Measurements from ENCODE around the gene MYH9. TPM values are rescaled to one million over a fixed set of nuclear protein-coding genes. Genes with fewer than 3 reads are reported as not detected.

Gene MYH9
- total and polyA plus RNA-seq, 2 donors (not counting 1 experiment from before 2014, with no cell fraction given), result 108 to 554 TPM

- CTCF ChIA-PET, result interaction anchor here (1.0 kb wide), 1 partner anchor 19 kb away, joined by 3 read pairs; no protein-coding TSS in a partner anchor
- Mint-ChIP-seq H3K4me3 (no peak overlapping the region), H3K27ac (no peak overlapping the region), H3K9me3 (ENCODE audit: insufficient read depth) (no peaks in the 10 kb centered on the region), H3K4me1 (peaks cover 23% of the 10 kb centered on the region), H3K27me3 (no peaks in the 10 kb centered on the region)
- Histone ChIP-seq H3K36me3 (replicated peaks in 1 of 2; ENCODE audit: control extremely low read depth in 1 of 2, control insufficient read depth in 1 of 2, extremely low read depth in 1 of 2, insufficient read depth in 2 of 2, low read length in 1 of 2) (no peaks in the 10 kb centered on the region), H4K20me1 (ENCODE audit: control insufficient read depth, insufficient read depth, low read length, poor library complexity, severe bottlenecking) (no peaks in the 10 kb centered on the region), H3K4me3 (ENCODE audit: control extremely low read depth in 1 of 5, extremely low read depth in 1 of 5, insufficient read depth in 1 of 5, low read depth in 2 of 5, low read length in 4 of 5) (no peak overlapping the region), H3K9me3 (ENCODE audit: control extremely low read depth in 1 of 3, control insufficient read depth in 2 of 3, insufficient read depth in 1 of 3, low read length in 2 of 3) (no peaks in the 10 kb centered on the region), H3K4me1 (ENCODE audit: control insufficient read depth in 2 of 2, insufficient read depth in 2 of 2, low read length in 2 of 2) (peaks cover 25 to 39% of the 10 kb centered on the region in 2 donors), H2AFZ (ENCODE audit: insufficient read depth, low read depth, low read length, poor library complexity, severe bottlenecking) (no peak overlapping the region), H3K27me3 (replicated peaks in 1 of 4; ENCODE audit: control extremely low read depth in 1 of 4, control insufficient read depth in 3 of 4, insufficient read depth in 4 of 4, low read length in 3 of 4) (no peaks in the 10 kb centered on the region), H3K4me2 (replicated peaks; ENCODE audit: low read depth, low read length, poor library complexity, severe bottlenecking) (no peak overlapping the region), H3K79me2 (ENCODE audit: control insufficient read depth, insufficient read depth, low read length) (peaks cover 1% of the 10 kb centered on the region), H3K27ac (ENCODE audit: low read length in 2 of 2) (no peak overlapping the region), H3K9ac (ENCODE audit: low read length) (no peak overlapping the region)
- TF ChIP-seq EZH2 (IDR thresholded peaks at IDR 0.05; ENCODE audit: borderline replicate concordance, insufficient read depth, low read depth, low read length, poor library complexity, severe bottlenecking) (no peak), CTCF (IDR thresholded peaks at IDR 0.05) (no peak)
- intact Hi-C loops (cut with micrococcal nuclease), result no loop called here
- no peak for ATAC-seq (ENCODE audit: low read depth)
- no peak for DNase-seq
- POLR2A ChIA-PET, result interaction anchor here (0.9 kb wide), 1 partner anchor 19 kb away, joined by 7 read pairs; no protein-coding TSS in a partner anchor
- WGBS (ENCODE audit: insufficient coverage), result 87% methylated on average over 10 of the region's 15 CpGs
These were observed 45.0 kb upstream of the MYH9 start for GRCh38 chr22:36432592-36433317.

- H3K4me1 ChIP-seq (ENCODE audit: control insufficient read depth in 2 of 2, insufficient read depth in 2 of 2, low read length in 2 of 2), result peaks cover 25 to 34% of the 10 kb centered on the region in 2 donors
- H3K79me2 ChIP-seq (ENCODE audit: control insufficient read depth, insufficient read depth, low read length), result no peaks in the 10 kb centered on the region
- POLR2A ChIA-PET, result no interaction called here
- CTCF ChIA-PET, result no interaction called here
- TF ChIP-seq EZH2 (IDR thresholded peaks at IDR 0.05; ENCODE audit: borderline replicate concordance, insufficient read depth, low read depth, low read length, poor library complexity, severe bottlenecking), result no peak
- TF ChIP-seq CTCF (IDR thresholded peaks at IDR 0.05), result no peak
- H2AFZ ChIP-seq (ENCODE audit: insufficient read depth, low read depth, low read length, poor library complexity, severe bottlenecking), result no peak overlapping the region
- Mint-ChIP-seq H3K27me3 (no peaks in the 10 kb centered on the region), H3K4me3 (no peak overlapping the region), H3K9me3 (ENCODE audit: insufficient read depth) (no peaks in the 10 kb centered on the region), H3K27ac (no peak overlapping the region), H3K4me1 (peaks cover 23% of the 10 kb centered on the region)
- H3K27ac ChIP-seq (ENCODE audit: low read length in 2 of 2), result no peak overlapping the region
- no peaks in the 10 kb centered on the region for H3K36me3 ChIP-seq (replicated peaks in 1 of 2; ENCODE audit: control extremely low read depth in 1 of 2, control insufficient read depth in 1 of 2, extremely low read depth in 1 of 2, insufficient read depth in 2 of 2, low read length in 1 of 2)
- ATAC-seq (ENCODE audit: low read depth) (no peak), DNase-seq (no peak)
- no peak overlapping the region for H3K9ac ChIP-seq (ENCODE audit: low read length)
- H3K4me2 ChIP-seq (replicated peaks; ENCODE audit: low read depth, low read length, poor library complexity, severe bottlenecking), result no peak overlapping the region
- 95% methylated on average over 7 of the region's 9 CpGs for WGBS (ENCODE audit: insufficient coverage)
- H3K9me3 ChIP-seq (ENCODE audit: control extremely low read depth in 1 of 3, control insufficient read depth in 2 of 3, insufficient read depth in 1 of 3, low read length in 2 of 3), result no peaks in the 10 kb centered on the region
- no peaks in the 10 kb centered on the region for H3K27me3 ChIP-seq (replicated peaks in 1 of 4; ENCODE audit: control extremely low read depth in 1 of 4, control insufficient read depth in 3 of 4, insufficient read depth in 4 of 4, low read length in 3 of 4)
- no peak overlapping the region for H3K4me3 ChIP-seq (ENCODE audit: control extremely low read depth in 1 of 5, extremely low read depth in 1 of 5, insufficient read depth in 1 of 5, low read depth in 2 of 5, low read length in 4 of 5)
- intact Hi-C loops (cut with micrococcal nuclease), result no loop called here
- no peaks in the 10 kb centered on the region for H4K20me1 ChIP-seq (ENCODE audit: control insufficient read depth, insufficient read depth, low read length, poor library complexity, severe bottlenecking)
These were observed 44.2 kb upstream of the MYH9 start for GRCh38 chr22:36431977-36432376.
